HL-60 (cell line): ENCODE data around the gene MAD1L1.

ENCODE experiments used
- DNase-seq, 2 experiments: peaks; one replicate each; pipeline ENCODE4 v3.0.0-alpha.2; 2010 to 2020; ENCODE audit warnings: low read depth in 1 of 2, low spot score in 1 of 2
- H3K27ac ChIP-seq: fragments of 250-450 bp; sonication (Bioruptor Pico); replicated peaks from 2 replicates; pipeline ENCODE4 v1.5.1; 2020; ENCODE audit warnings: mild to moderate bottlenecking, moderate library complexity
- H3K27me3 ChIP-seq: fragments of 250-450 bp; sonication (Bioruptor Pico); 2 replicates; pipeline ENCODE4 v1.5.1; 2021; ENCODE audit warnings: mild to moderate bottlenecking, moderate library complexity; ENCODE audit not compliant: insufficient read depth, poor library complexity, severe bottlenecking
- H3K4me3 ChIP-seq: replicated peaks from 2 replicates; pipeline ENCODE4 v1.5.1; 2011; ENCODE audit warnings: mild to moderate bottlenecking, control low read depth, low read length; ENCODE audit not compliant: insufficient read depth
- GABPA ChIP-seq: IDR thresholded peaks from 2 replicates; pipeline ENCODE4 v1.6.1; 2012; ENCODE audit warnings: low read depth
- POLR2AphosphoS5 ChIP-seq: IDR thresholded peaks from 2 replicates; pipeline ENCODE4 v1.6.1; 2012; ENCODE audit warnings: low read depth
- REST ChIP-seq: IDR thresholded peaks from 2 replicates; pipeline ENCODE4 v1.6.1; 2012; ENCODE audit warnings: low read depth; ENCODE audit not compliant: insufficient replicate concordance
- SPI1 ChIP-seq: IDR thresholded peaks from 2 replicates; pipeline ENCODE4 v1.6.1; 2012; ENCODE audit warnings: low read depth, mild to moderate bottlenecking, borderline replicate concordance
- TF ChIP-seq, protein P1 (sequence below): IDR thresholded peaks from one replicate; pipeline ENCODE4 v1.5.1; 2011; ENCODE audit warnings: low read length, control low read depth, inconsistent platforms; ENCODE audit not compliant: insufficient read depth

MAD1L1 gene

GRCh38 chr7:1857487-1858421 is 375.0 kb downstream of the MAD1L1 start:
- Histone ChIP-seq H3K27ac (no peak overlapping the region), H3K4me3 (no peak overlapping the region), H3K27me3 (no peaks in the 10 kb centered on the region)
- no peak for DNase-seq
- TF ChIP-seq, protein P1, sequence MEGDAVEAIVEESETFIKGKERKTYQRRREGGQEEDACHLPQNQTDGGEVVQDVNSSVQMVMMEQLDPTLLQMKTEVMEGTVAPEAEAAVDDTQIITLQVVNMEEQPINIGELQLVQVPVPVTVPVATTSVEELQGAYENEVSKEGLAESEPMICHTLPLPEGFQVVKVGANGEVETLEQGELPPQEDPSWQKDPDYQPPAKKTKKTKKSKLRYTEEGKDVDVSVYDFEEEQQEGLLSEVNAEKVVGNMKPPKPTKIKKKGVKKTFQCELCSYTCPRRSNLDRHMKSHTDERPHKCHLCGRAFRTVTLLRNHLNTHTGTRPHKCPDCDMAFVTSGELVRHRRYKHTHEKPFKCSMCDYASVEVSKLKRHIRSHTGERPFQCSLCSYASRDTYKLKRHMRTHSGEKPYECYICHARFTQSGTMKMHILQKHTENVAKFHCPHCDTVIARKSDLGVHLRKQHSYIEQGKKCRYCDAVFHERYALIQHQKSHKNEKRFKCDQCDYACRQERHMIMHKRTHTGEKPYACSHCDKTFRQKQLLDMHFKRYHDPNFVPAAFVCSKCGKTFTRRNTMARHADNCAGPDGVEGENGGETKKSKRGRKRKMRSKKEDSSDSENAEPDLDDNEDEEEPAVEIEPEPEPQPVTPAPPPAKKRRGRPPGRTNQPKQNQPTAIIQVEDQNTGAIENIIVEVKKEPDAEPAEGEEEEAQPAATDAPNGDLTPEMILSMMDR = no peak
- TF ChIP-seq REST = no peak
- TF ChIP-seq SPI1 = no peak
- no peak for TF ChIP-seq GABPA
- TF ChIP-seq POLR2AphosphoS5 = no peak

DNA sequence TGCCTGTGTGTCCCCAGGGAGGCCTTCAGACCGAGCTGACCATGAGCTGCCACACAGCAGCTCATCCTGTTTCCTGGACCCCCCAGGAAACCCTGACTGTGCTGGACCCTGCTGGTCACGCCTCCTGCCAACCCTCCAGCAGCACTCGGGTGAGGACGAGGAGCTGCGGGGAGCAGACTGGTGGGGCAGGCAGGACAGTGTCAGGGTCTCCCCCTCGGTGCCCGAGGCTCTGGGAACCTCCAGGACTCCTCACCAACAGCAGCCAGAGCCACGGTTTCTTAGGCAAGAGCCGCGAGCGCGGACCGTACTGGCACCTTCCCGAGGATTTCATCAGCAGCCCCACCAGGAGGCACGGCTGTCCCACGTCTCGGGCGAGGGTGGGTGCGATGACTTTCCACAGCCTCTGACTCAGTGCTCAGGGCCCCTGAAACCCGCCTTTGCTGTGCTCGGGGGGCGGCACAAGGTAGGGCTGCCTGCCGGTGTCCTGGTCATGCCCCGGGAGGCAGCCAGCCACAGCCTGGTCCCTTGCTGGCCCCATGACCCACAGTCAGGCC is 375.8 kb downstream of the MAD1L1 start:
- DNase-seq = no peak
- no peak overlapping the region for H3K27ac ChIP-seq
- H3K27me3 ChIP-seq = no peaks in the 10 kb centered on the region
- no peak overlapping the region for H3K4me3 ChIP-seq
- TF ChIP-seq REST (no peak), POLR2AphosphoS5 (no peak), SPI1 (no peak), GABPA (no peak)
- TF ChIP-seq, protein P1 = no peak

DNA sequence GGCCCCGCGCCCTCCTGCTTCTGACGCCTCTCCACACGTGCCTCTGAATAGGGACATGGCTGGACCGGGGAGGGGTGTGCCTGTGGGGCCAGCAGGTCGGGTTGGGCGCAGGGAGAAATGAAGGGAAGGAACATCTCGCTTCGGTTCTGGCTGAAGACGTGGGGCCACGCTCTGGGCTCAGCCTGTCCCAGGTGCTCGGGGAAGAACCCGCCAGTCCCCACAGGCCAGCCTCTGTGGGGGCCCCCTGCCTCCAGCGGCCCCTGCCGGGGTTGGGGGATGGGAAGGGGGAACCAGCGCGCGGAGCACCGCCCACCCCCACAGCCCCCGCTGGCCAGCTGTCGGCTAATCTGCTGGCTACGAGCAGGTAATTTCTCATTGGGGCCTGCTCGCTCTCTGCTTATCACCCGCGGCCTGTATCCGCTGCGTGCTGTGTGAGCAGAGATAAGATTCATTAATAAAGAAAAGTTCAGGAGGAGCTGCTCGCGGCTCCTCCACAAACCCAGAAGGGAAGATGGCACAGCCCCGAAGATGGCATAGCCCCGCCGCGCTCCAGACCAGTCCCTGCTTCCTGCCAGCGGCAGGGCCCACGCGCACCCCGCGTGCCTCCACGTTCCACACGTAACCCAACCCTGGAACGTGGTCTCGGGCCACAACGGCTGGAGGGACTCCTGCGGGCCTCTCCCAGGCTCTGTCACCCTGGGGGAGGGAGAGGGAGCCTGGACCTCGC is 376.4 kb downstream of the MAD1L1 start:
- H3K27ac ChIP-seq = no peak overlapping the region
- H3K27me3 ChIP-seq = no peaks in the 10 kb centered on the region

More for the DNA sequence above, 376.4 kb downstream of the MAD1L1 start:
- no peak overlapping the region for H3K4me3 ChIP-seq
- TF ChIP-seq REST = no peak
- no peak for TF ChIP-seq SPI1
- TF ChIP-seq POLR2AphosphoS5 = no peak
- TF ChIP-seq GABPA = no peak
- TF ChIP-seq, protein P1 = no peak
- DNase-seq = no peak
